NK-92 (cell line): ENCODE data around the gene CERS6.

Experiments
- DNase-seq: peaks from one replicate; lab custom pipeline; 2025; ENCODE audit not compliant: unreplicated experiment; lab: John Stamatoyannopoulos, UW

Gene CERS6

DNA sequence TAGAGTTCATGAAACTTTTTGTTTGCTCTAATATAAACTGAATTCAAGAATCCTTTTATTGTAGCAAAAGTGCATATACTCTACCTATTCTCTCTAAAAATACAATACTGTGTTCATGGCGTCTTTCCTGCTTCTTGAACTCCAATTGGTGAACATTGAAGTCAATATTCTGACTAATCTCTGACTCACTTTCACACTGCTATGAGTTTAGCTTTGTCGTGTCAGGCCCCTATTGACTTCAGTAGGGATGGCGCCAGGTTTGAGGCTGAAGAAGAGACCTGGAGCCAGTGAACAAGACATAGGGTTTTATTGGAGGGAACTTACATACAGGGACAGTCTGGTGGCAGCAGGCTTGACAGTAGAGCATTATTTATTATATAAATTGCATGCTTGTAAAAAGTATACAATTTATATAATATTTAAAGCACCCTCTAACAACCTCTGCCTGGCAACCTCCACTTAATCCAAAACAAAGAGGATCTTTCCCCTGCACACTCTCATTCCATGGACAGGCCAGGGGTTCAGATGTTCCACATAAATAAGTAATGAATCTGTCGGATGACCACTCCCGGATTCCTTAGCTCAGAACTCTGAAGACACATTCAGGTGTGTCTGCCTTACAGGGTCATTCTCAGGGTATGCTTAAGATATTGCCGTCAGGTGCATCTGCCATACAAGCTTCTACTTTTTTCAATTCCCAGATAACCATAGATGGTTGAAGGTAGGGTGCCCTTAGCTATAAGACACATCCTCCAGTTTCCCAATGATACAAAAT is 141.0 kb downstream of the CERS6 start:
- no peak for DNase-seq

DNA sequence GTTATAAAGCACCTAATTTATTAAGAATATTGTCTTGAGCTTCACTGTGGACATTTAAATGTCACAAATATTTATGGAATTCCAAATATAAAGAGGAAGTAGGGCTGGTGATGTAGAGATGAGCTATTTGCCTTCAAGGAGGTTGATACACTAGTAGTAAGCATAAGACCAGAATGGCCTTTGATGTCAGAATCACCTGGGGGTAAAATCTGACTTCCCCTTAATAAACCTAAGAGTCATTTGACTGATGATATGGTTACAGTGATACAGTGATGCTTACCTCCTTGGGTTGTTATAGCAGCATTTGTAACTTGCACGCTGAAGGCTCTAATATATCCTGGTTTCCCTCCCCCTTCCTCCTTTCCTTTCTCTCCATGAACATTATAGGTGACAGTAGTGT is 143.7 kb downstream of the CERS6 start:
- no peak for DNase-seq

DNA sequence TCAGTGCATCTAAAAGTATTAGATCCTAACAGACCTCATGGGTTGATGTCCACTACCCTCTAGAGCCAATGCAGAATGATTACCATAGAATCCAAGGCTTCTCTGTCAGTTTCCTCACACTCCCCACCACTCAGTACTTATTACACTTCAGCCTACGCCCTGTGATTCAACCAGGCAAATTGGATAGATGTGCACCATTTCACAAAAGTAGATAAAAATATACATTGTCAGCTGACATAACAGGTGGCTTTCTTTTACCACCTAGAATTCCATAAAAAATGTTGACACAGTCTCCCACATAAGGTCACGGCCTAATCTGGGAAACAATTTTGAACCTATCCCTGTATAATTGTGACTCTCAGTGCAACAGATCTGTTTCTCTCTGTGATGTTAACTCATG is 144.9 kb downstream of the CERS6 start:
- no peak for DNase-seq

GRCh38 chr2:168601741-168602140 is 145.7 kb downstream of the CERS6 start:
- DNase-seq = no peak

DNA sequence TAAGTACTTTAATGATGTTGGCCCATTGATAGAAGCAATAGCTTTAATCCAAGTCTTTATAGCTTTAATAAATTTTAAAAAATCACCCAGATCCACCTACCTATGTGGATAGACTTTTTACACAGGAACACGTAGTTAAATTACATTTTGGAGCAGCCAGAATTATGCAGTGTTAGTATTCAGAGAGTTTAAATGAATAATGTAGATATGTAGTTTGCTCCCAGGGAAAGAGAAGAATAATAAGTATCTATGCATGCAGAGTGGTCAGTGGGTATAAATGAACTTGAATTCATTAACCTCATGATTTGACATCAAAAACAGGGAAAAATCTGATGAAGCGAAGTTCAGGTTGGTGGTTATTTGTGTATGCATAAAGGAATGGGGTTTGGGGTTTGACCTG is 146.3 kb downstream of the CERS6 start:
- no peak for DNase-seq

DNA sequence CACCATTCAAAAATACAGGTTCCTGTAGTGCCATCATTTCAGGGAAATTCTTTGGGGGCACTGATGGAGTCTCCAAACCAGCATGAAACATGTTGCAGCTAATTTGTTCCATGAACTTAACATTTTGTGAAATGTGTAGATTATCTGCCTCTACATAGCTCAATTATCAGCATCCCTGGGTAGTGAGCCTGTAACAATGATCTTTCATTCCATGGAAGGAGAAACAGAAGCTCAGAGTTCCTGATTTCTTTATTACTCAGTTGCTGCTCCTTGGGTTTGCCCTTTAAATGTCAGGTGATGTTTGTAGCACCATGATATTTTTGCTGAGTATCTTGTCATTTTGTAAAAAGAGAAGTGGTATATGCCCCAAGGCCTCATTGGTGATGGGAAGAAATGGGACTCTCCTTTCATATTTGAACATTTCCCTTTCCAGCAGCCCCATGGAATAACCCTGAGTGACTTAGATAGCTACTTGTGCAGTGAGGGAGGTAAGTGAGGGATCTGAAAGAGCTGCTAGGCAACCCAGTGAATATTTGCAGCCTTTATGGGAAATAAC is 146.9 kb downstream of the CERS6 start:
- no peak for DNase-seq

GRCh38 chr2:168603439-168603961 is 147.4 kb downstream of the CERS6 start:
- DNase-seq = no peak

DNA sequence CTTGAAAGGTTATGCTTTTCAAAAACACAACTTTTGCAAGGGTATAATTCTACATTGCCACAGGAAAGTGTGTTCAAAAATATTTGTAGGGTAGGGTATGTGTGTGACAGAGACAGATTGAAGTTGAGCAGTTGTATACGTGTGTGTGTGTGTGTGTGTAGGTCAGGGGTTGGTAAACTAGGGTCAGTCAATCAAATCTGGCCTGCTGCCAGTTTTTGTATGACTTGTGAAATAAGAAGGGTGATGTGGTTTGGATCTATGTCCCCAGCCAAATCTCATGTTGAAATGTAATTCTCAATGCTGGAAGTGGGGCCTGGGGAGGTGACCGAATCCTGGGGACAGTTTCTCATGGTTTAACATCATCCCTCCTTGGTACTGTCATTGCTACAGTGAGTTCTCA is 148.2 kb downstream of the CERS6 start:
- DNase-seq = no peak

GRCh38 chr2:168607992-168608391 is 151.9 kb downstream of the CERS6 start:
- no peak for DNase-seq

DNA sequence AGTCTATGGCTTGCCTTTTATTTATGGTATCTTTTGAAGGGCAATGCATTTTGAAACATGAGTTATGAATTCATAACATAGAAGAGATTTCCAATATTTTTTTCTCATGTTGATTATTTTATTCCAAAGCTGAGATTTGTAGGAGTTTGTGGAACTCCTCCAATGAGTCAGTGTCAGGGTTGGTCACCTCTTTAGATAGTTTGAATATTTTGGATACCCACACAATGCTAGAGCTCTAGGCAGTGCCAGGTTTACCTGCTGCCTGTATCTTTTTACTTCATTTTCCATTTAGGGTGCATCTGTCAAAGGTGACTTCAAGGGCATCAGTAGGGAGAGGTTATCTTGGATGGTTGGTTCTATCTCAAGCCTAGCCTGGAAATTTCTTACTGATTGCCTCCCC is 152.7 kb downstream of the CERS6 start:
- no peak for DNase-seq

DNA sequence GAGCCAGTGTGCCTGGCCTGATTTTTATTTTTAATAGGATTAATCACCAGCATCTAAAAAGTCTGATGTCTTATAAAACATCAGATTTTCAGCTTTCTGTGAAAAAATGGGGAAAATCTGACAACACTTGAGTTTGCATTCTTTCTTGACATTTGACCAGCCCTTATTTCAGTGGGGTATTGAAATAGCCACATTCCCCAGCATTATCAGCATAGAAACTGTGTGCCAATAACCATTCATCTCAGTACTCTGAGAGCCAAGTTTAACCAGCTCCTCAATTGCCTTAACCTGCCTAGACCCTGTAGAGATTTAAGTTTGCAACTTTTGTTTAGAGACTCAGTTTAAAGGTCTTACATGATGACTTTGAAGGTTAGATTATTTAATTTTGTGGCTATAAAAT is 155.0 kb downstream of the CERS6 start:
- no peak for DNase-seq

DNA sequence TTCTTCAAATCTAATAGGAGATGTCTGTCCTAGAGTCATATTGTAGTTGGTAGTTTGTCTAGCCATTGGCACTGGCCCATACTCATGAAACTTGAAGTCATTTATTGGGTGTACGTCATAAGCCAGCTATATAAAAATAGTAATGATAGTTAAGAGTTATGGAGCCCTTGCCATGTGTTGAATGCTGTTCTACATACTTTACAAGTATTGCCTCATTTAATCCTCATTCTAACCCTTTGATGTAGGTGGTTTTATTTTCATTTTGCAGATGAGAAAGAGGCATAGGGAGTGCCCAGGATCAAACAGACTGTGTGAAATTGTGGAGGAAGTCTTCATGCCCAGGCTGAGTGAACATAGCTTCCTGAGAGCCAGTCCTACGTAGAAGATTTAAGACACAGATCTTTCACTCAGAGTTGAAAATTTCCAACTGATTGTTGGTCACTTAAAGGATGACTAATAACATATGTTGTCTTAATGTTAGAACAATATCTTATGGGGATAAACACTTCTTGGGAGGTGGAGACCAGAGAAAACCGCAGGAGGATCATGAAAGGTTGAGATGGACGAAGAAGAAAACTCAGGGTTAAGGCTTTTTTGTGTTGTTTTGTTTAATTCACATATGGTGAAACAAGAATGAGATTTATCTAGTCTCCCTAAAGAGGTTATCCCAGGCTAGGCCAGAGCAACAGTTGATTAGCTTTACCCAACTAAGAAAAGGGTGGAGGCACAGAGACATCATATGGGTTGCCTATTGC is 156.0 kb downstream of the CERS6 start:
- DNase-seq = no peak

DNA sequence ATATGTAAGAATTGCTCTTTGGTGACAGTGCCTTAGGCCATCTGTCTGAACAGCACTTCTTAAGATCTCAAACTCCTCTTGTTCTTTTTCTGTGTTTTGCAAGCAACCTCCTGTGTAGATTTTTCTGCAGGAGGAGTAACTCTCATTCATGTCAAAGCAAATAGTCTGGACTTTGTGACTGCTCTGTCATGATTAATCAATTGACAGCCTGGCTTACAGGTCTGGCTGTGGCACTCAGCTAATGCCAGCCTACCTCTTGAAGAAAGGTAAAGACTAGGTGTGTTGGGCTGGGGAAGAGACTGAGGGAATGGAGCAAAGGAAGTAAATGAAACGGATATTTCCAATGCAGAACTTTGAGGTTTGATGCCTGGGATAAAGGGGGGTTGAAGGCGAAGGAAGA is 156.6 kb downstream of the CERS6 start:
- no peak for DNase-seq

GRCh38 chr2:168613551-168613950 is 157.5 kb downstream of the CERS6 start:
- no peak for DNase-seq

- no peak for DNase-seq
Measured at GRCh38 chr2:168614172-168615018, 158.3 kb downstream of the CERS6 start.

GRCh38 chr2:168620554-168620953 is 164.5 kb downstream of the CERS6 start:
- no peak for DNase-seq

- DNase-seq = no peak
Measured at GRCh38 chr2:168622559-168622958, 166.5 kb downstream of the CERS6 start.

DNA sequence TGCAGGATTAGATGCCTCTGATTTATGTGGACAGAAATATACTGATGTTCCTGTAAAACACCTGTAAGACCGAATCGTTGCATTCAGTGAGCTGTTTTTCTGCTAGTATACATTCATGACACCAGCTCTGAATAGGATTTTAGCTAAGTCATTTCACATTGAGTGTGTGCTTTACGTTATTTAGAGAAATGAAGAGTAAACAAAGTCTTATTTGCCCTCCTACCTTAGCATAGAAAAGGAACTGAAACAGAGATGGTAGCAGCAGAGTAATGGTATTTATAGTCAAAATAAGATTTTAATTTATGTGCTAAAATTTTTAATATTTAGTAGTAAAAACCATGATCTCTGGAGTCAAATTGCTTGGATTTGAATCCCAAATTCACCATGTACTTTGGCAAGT is 168.0 kb downstream of the CERS6 start:
- DNase-seq = no peak

GRCh38 chr2:168626096-168626495 is 170.0 kb downstream of the CERS6 start:
- DNase-seq = no peak

DNA sequence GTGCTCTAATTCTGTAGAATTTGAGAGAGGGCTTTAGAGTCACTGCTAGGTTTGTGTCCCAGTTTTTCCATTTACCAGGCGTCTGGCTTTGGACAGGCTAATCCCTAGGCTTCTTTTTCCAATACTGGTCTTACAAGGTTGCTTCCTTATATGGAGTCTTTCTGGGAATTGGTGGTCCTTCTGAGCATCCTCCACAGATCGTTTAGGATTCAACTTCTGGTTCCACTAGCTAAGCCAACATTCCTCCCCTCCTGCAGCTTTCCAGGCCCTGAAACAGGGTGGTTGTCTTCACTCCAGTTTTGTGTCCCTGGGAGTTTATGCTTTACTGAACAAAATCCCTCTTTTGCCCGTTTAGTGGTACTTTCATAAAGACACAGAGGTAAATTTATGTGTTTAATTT is 170.6 kb downstream of the CERS6 start:
- DNase-seq = no peak

- DNase-seq = no peak
Measured at GRCh38 chr2:168632709-168633121, 176.6 kb downstream of the CERS6 start.
